Endodermal cell (in vitro differentiated cells): ENCODE results near the gene MPI. TPM values are rescaled to one million over a fixed set of nuclear protein-coding genes. Genes with fewer than 3 reads are reported as not detected.

Source experiments
- DNase-seq: peaks from one replicate; pipeline ENCODE4 v3.0.0-alpha.2; 2017
- H3K27ac ChIP-seq: 2 replicates; pipeline ENCODE4 v1.5.1; 2013; ENCODE audit warnings: mild to moderate bottlenecking, low read depth, low read length, moderate library complexity
- H3K27me3 ChIP-seq: 2 replicates; pipeline ENCODE4 v1.6.1; 2013; ENCODE audit warnings: mild to moderate bottlenecking, low read length, moderate library complexity; ENCODE audit not compliant: insufficient read depth, control insufficient read depth, poor library complexity, severe bottlenecking
- H3K36me3 ChIP-seq: 2 replicates; pipeline ENCODE4 v1.7.0; 2013; ENCODE audit warnings: mild to moderate bottlenecking, low read length, moderate library complexity; ENCODE audit not compliant: control insufficient read depth, insufficient read depth
- H3K4me1 ChIP-seq: one replicate; pipeline ENCODE4 v1.7.0; 2013; ENCODE audit warnings: low read length; ENCODE audit not compliant: control insufficient read depth, insufficient read depth
- H3K4me3 ChIP-seq: 2 replicates; pipeline ENCODE4 v1.5.1; 2013; ENCODE audit warnings: mild to moderate bottlenecking, low read length, moderate library complexity
- H3K9ac ChIP-seq: 2 replicates; pipeline ENCODE4 v1.6.1; 2013; ENCODE audit warnings: mild to moderate bottlenecking, low read length, moderate library complexity; ENCODE audit not compliant: poor library complexity, severe bottlenecking; ENCODE audit errors: extremely low read depth
- H3K9me3 ChIP-seq: 2 replicates; pipeline ENCODE4 v1.6.1; 2013; ENCODE audit warnings: mild to moderate bottlenecking, low read length, moderate library complexity; ENCODE audit not compliant: control insufficient read depth
- H3K27ac Mint-ChIP-seq: 2 replicates; pipeline ENCODE4 v1.8.0; 2020; ENCODE audit warnings: mixed read lengths
- H3K27me3 Mint-ChIP-seq: 2 replicates; pipeline ENCODE4 v1.8.0; 2021; ENCODE audit warnings: mild to moderate bottlenecking, mixed read lengths; ENCODE audit not compliant: insufficient read depth
- H3K36me3 Mint-ChIP-seq: 2 replicates; pipeline ENCODE4 v1.8.0; 2020; ENCODE audit warnings: low read depth, mixed read lengths
- H3K4me1 Mint-ChIP-seq: 2 replicates; pipeline ENCODE4 v1.8.0; 2020; ENCODE audit warnings: mixed read lengths
- H3K4me3 Mint-ChIP-seq: 2 replicates; pipeline ENCODE4 v1.8.0; 2020; ENCODE audit warnings: mild to moderate bottlenecking, moderate library complexity, mixed read lengths
- H3K9me3 Mint-ChIP-seq: 2 replicates; pipeline ENCODE4 v1.8.0; 2020; ENCODE audit warnings: mild to moderate bottlenecking, mixed read lengths
- CTCF ChIP-seq: fragments of 200-600 bp; sonication (generic); conservative IDR thresholded peaks from 2 replicates; pipeline ENCODE4 v1.5.0; 2021; ENCODE audit warnings: antibody characterized with exemption, mild to moderate bottlenecking
- WGBS, 2 experiments: methylation state at CpG; one replicate each; pipeline versions ENCODE4 v1.1.5 to v1.1.7; 2013; ENCODE audit warnings: missing lambda C conversion rate in 2 of 2, mixed read lengths in 1 of 2; ENCODE audit not compliant: insufficient coverage in 1 of 2, insufficient read length in 1 of 2; 5-methylcytosine and 5-hydroxymethylcytosine counted together
- total RNA-seq, 2 donors: library from RNA; stranded (reverse); fragmentation: NEBNext Ultra II Directional in 1 of 2; extraction: Animal tissue kit (Norgen Biotek cat#: 25700) in 1 of 2; gene quantifications; 2 replicates in 1 of 2; 3 replicates in 1 of 2; pipeline ENCODE4 v1.2.1, GENCODE V29; 2021

Gene MPI
- total RNA-seq, 2 donors from 2014 or later, result 50.3 to 59.2 TPM

GRCh38 chr15:74868059-74868458, 21.8 kb upstream of the MPI start:
- H3K9me3 Mint-ChIP-seq, result peaks cover 12% of the 10 kb centered on the region
- peak overlapping the region; percentile 1 for H3K4me3 ChIP-seq
- TF ChIP-seq CTCF, result no peak
- WGBS, 2 experiments, result 98% methylated on average over 6 of the region's 6 CpGs
- DNase-seq, result no peak
- H3K4me1 Mint-ChIP-seq, result peaks cover 28% of the 10 kb centered on the region
- H3K27me3 Mint-ChIP-seq, result no peaks in the 10 kb centered on the region
- peaks cover 24% of the 10 kb centered on the region for H3K36me3 ChIP-seq
- peaks cover 17% of the 10 kb centered on the region for H3K9me3 ChIP-seq
- H3K36me3 Mint-ChIP-seq, result peaks cover 41% of the 10 kb centered on the region
- peaks cover 4% of the 10 kb centered on the region for H3K4me1 ChIP-seq
- no peak overlapping the region for H3K27ac Mint-ChIP-seq
- no peaks in the 10 kb centered on the region for H3K27me3 ChIP-seq
- H3K27ac ChIP-seq, result no peak overlapping the region
- H3K9ac ChIP-seq, result no peak overlapping the region
- no peak overlapping the region for H3K4me3 Mint-ChIP-seq

- H3K9me3 ChIP-seq, result peaks cover 17% of the 10 kb centered on the region
- no peak overlapping the region for H3K9ac ChIP-seq
- Mint-ChIP-seq H3K9me3 (peaks cover 12% of the 10 kb centered on the region), H3K4me1 (peaks cover 31% of the 10 kb centered on the region), H3K27ac (no peak overlapping the region), H3K36me3 (peaks cover 37% of the 10 kb centered on the region), H3K4me3 (no peak overlapping the region), H3K27me3 (no peaks in the 10 kb centered on the region)
- no peak overlapping the region for H3K4me3 ChIP-seq
- TF ChIP-seq CTCF, result no peak
- H3K4me1 ChIP-seq, result peaks cover 7% of the 10 kb centered on the region
- peaks cover 24% of the 10 kb centered on the region for H3K36me3 ChIP-seq
- no peak overlapping the region for H3K27ac ChIP-seq
- H3K27me3 ChIP-seq, result no peaks in the 10 kb centered on the region
- DNase-seq, result no peak
Measured at GRCh38 chr15:74869372-74869725, 20.5 kb upstream of the MPI start.

GRCh38 chr15:74869726-74870407, 20.0 kb upstream of the MPI start:
- no peak for DNase-seq
- no peak overlapping the region for H3K27ac ChIP-seq
- peaks cover 24% of the 10 kb centered on the region for H3K36me3 ChIP-seq
- H3K4me3 ChIP-seq, result no peak overlapping the region
- H3K27me3 Mint-ChIP-seq, result no peaks in the 10 kb centered on the region
- H3K27me3 ChIP-seq, result no peaks in the 10 kb centered on the region
- 88 to 90% methylated on average over 5 to 6 of the region's 6 CpGs for WGBS, 2 experiments
- peaks cover 12% of the 10 kb centered on the region for H3K9me3 Mint-ChIP-seq
- H3K4me1 ChIP-seq, result peaks cover 7% of the 10 kb centered on the region
- peaks cover 17% of the 10 kb centered on the region for H3K9me3 ChIP-seq
- peaks cover 31% of the 10 kb centered on the region for H3K4me1 Mint-ChIP-seq
- no peak overlapping the region for H3K4me3 Mint-ChIP-seq
- H3K27ac Mint-ChIP-seq, result no peak overlapping the region
- no peak for TF ChIP-seq CTCF
- peaks cover 37% of the 10 kb centered on the region for H3K36me3 Mint-ChIP-seq
- H3K9ac ChIP-seq, result no peak overlapping the region
